ENCODE data around the gene LRRC10B. TPM values are rescaled to one million over a fixed set of nuclear protein-coding genes. Genes with fewer than 3 reads are reported as not detected.
A peak's percentile ranks its signal among the peaks of the same experiment; 100 is the strongest.

Gene LRRC10B
- total RNA-seq, 1 donor from 2014 or later, result 0.12 TPM

DNA sequence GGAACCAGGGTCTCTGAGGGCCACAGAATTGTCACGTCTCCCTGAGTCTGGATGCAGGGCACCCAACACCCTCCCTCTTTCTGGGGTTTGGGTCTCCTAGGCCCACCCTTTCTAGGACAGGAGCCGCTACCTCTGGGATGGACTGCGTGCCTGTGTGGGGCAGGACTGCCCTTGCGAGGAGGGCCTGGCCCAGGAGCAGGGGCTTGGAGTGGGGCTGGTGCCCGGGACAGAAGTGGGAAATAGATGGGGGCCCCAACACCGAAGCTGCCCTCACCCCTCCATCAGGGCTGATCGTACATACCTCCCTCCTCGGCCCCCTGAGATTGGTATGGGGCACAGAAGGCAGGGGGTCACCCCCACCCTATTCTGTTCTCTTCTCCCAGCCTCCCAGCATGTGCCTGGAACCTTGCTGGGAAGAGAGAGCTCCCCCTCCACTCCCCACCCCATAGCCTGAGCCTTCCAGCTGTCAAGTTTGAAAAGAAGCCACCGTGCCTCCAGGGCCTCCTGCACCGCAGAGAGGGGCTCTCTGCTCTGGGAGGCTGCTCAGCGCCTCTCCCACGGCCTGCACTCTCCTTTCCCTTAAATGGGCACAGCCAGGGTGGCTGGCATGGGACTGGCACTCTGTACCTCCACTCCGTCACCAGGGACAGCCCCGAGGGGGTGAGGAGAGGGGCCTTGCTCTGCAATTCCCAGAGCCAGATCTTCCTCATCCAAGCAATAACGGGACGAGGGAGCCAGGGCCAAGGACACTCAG lies 1.8 kb downstream of the LRRC10B start:
- no peak for ATAC-seq

DNA sequence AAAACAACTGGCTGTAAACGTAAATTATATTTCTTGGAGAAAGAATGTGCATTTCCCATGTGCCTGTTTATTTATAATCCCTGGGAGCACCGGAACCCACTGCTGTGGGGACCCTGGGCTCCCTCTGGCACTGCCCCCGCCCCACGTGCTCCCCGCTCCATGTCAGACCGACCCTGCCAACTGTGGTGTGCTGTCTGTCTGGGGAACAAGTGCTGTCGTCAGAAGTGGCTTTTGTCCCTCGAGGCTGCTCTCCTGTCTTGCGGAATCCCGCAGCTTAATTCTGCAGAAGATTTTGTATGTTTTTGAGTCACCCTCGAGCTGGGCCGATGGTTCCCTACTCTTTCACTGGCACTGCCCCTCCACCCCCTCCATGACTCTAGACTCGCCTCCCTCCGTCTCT lies 2.4 kb downstream of the LRRC10B start:
- no peak for ATAC-seq

DNA sequence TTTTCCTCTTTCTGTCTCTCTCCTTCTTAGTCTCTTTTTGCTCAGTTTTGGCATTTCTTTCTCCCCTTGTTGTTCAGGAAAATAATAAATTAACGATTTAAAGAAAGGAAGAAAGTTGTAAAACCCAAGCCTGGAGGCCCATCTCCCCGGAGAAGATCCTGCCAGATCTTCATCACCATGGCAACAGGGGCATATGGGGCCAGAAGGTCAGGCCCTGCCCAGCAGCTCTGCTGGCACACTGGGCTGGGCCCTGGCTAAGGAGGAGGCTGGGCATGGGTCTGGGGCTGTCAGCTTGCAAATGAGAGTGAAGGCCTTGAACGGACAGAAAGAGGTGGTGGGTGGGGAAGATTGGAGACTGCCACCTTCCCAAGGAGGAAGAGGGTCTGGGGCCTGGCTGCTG lies 2.8 kb downstream of the LRRC10B start:
- ATAC-seq, result no peak

DNA sequence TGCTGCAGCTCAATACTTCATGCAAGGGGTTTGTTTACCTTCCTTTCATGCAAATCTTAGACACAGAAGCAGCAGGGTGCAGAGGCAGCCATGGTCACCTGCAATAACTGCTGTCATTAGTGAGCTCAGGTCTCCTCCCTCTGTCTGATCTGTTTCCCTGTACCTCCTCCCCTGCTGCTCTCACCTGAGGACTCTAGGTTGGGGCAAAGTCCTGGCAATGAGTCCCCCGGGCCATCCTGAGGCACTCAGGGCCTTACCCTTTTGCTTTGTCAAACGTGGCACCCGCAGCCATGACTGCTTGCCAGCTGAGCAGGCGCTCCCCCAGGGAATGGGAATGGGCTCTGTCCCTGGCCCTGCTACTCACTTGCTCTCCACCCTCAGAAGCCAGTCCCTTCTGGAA lies 3.9 kb downstream of the LRRC10B start:
- no peak for ATAC-seq

DNA sequence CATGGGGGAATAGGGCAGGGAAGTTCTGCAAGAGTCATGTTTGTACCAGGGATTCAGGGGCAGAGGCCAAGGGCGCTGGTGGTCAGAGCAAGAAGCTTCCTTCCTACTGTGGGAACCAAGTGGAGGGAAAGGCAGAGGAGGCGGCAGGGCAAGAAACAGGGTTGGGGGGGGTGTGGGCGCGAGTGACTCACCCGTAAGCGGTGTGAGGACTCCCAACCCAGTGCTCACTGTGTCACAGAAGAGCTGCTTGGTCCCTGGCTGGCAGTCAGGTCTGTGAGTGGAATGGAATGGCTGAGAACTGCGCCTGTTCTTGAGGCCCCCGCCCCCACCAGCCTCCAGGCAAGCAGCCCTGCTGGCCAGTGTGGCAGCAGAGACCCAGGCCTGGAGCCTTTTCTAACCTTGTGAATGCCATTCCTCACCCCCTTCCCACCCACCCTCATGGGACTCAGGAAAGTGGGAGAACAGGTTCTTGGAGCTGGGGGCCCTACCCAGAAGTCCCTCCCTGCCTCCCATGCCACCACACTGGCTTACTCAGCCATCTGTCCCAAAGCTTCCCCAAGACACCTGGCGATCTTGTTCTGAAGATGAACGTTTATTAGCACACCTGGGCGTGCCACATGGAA lies 4.7 kb downstream of the LRRC10B start:
- no peak for ATAC-seq

DNA sequence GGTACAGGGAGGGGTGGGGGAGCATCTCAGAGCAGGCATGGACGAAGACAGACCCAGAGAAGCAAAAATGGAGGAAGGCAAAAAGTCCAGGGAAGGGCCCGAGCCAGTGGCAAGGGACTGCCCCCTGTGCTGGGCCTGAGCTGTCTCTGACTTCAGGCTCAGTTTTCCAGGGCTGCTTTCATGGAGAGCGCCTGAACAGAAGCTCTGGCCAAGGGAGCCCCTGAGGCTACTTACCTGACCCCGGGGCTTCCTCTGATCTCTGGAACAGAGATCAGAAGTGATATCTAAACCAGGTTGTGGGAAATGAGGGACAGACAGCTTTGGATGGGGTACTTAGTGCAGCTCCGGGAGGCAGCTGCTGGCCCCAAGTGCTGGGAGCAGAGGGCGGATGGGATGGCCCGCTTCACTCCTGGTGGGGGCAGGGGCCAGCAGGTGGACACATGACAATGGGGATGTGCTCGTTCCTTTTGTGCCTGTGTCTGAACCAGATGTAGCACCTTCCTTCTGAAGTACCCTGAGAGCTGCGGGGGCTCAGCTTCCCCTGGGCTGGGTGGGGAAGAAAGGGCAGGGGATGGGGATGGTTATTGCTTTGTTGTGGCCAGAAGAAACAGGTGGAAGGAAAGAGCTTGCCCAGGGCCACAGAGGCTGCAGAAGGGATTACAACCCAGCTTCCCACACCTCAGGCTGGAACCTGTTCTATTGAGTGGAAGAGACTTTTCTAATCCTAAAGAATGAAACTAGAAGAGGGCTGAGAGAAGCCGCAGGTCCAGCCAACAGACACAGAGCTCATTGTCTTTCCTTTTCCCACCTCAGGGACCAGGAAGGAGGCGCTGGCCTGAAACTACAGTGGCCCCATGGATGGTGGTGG lies 5.7 kb downstream of the LRRC10B start:
- ATAC-seq, result no peak

DNA sequence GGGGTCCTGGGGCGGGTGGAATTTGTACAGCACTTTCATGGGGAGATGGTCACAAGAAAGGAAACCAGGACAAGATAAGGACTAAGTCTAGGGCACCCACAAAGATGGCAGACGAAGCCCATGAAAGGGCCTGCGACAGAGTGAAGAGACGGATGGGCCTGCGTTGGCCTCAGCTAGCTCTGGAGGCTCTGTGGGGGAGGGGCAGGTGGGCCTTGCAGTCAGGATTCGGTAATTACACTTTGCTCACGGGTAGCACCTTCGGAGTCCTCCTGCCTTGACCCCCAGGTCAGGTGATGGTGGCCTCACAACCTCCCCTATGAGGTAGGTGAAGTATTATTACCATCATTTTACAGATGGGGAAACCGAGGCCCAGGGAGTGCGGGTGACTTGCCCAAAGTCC lies 7.1 kb downstream of the LRRC10B start:
- no peak for ATAC-seq

DNA sequence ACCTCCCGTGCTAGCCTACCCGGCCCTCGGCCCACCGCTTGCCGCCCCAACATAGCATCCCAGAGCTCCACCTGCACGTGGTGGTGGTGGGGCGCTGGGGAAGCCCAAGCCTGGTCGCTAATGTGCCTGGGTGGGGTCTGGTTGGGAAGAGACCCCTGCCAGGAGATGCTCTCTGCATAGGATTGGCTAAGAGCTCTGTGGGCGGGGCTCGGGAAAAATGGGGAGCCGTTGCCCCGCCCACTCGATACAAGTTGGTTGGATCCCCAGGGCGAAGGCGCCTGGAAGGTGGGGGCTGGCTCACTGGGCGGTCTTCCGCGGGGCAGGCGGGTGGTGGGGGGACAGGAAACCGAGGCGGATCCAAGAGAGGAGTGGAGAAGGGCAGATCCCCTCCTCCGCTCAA lies 7.6 kb downstream of the LRRC10B start:
- ATAC-seq, result no peak

DNA sequence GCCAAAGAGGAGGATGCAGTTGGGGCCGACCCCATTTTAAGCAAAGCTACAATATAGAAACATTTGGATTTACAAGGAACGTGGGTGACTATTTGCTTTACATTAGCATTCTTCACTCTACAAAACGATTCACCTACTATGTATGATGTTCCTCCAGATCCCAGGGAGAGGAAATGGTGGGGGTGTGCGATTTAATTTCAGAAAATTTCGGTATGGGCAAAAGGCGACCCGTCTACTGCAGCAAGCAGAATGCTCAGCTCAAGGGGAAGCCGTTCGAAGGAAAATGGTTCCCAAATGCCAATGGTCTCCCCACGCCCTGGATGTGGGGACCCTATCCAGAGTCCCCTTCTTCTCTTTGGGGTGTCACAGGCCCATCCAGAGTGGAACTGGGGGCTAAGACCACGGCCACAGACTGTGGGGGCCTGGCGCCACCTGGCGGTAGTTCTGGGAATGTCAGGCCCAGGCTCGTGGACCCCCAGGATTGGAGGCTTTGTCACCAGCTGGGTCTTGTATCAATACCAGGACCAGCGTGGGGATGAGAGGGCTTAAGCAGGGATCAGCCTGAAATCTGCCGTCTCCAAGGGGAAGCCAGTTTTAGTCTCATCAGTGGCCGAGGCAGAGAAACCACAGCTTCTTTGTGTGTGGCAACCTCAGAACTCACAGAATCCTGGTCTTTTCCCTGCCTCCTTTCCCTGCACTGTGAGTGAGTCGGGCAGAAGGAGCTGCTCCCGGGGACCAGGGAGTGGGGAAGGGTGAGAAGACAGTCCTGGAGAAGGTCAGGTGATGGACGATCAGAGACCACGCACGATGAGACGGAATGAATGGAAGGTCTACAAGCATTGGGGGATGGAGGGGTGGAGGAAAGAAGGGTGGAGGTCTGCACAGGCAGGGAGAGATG lies 8.4 kb downstream of the LRRC10B start:
- no peak for ATAC-seq

DNA sequence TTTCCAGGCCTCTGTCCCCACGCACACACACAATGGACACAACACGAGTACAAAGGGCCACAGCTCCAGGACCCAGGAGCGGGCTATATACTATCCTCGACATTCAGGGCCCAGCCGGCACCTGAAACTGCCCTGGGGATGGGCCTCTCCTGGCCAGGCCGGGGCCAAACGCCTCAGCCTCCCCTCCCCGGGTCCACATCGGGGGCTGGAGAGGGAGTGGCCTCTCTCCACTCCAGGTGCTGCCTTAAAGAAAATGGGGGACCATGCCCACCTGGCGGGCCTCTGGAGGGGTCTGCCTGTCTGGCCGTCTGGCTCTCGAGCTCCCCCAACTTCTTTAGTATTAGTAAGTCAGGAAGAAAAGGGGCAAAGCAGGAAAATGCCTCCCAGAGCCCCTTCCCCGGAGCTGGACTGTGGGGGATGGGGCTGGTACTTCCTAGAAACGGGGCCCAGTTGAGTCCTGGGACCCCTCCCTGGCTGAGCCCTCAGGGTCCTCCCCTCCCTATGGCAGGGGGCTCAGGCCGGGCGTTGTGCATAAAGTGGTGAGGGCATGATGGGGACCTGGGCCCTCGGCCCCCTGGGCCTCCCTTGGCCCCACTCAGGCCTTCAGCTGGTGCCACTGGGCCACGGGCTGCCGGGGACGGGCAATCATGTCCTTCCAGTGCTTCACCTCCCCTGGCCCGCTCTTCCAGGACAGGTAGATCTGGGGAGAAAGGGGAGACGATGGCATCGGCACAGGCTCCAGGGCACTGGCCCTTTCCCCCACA lies 9.7 kb downstream of the LRRC10B start:
- ATAC-seq, result no peak

DNA sequence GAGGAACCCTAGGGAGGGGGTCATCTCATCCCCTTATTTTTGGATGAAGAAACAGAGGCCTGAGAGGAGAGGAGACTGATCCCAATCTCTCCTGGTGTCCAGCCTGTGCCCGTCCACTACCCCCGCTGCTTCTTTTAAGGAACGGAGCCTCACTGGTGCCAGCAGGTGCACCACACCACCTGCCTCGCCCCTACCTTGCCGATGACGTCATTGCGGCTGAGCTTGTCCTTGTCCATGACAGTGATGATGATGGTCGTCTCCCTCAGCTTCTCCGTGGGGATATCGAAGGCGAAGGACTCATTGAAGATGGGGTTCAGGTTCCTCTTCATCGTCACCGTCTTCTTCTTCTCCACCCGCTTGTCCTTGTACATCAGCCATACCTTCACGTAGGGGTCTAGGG lies 14.3 kb downstream of the LRRC10B start:
- ATAC-seq, result no peak

DNA sequence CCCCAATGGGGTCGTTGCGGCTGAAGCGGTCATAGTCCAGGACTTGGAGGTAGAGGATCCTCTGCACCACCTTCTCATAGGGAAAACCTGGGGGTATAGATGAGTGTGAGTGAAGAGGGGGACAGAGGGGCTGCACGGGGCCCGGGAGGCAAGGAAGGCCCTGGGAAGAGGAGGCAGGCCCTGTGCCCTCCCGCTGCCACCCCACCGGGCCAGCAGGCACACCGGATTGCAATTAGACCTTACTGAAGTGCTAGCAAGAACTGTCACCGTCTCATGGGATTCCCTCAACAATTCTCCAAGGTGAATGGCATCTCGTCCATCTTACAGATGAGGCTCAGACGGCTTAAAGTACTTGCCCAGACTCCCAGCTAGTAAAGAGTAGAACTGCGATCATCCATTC lies 15.9 kb downstream of the LRRC10B start:
- no peak for ATAC-seq

DNA sequence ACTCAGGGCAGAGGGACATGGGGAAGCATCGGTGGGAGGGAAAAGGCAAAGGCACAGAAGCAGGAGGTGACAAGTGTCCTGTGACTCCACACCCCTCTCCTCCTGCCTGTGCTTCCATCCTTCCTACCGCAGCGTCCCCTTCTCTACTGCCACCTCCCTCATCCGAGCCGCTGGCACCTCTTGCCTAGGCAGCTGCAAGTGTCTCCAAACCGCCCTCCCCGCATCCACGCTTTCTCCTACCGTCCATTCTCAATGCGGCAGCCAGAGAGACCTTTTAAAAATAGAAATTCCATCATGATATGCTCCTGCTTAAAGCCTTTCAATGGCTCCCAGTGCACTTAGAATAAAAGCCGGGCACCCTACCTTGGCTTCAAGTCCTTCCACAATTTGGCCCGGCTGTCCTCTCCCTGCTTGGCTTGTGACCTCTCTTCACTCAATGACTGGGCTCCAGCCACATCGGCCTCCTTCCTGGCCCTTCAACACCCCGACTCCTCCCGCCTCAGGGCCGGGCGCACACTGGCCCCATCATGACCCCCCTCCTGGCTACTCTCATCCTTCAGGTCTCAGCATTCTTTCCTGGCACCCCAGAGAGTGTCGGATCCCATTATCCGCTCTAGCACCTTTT lies 16.5 kb downstream of the LRRC10B start:
- ATAC-seq, result no peak

DNA sequence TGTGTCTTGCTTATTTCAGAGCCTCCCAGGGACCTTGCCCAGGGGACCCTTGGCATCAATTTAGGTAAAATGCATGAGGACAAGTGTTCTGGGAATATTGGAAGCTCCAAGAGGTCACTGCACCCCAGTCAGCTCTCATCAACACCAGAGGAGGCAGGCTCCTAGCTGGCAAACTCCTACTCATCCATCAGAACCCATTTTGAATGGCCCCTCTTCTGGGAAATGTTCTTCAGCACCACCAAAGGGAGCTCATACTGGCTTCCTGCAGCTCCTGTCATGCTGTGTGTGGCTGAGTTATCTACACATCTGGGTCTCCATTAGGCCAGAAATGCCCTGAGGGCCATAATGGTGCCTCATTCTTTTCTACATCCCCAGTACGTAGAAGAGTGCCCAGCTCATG lies 17.7 kb downstream of the LRRC10B start:
- no peak for ATAC-seq

DNA sequence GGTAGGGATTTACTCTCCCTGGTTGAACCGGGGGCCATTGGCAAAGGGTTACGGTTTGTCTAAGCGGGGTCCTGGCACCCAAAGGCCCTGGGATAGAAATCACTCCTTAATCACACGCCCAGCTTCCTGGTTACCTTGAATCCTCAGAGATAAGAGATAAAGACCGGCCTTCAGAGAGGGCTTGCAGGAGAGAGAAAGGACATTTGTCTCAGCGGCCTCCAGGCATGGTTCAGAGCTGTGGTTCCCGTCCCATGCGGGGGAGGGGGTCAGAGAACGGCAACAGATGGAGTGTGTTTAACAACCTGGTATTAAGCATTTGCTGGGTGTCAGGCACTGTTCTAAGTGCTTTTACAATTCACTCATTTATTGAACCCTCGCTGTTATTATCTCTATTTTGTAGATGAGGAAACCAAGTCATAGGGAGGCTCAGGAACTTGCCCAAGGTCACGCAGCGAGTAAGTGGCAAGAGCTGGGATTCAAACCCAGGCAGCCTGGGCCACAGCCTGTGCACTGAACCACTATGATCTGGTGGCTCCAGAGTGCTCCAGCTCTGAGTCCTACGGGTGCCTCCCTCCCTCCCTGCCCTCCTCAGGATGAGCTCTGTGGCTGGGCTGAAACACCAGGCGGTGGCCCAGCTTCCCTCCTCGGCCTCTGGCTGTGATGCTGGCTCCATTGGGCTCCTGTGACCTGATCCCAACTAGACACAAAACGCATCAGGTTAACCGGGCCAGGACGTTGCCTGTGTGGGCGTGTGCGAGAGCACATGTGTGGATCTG lies 18.6 kb downstream of the LRRC10B start:
- no peak for ATAC-seq

DNA sequence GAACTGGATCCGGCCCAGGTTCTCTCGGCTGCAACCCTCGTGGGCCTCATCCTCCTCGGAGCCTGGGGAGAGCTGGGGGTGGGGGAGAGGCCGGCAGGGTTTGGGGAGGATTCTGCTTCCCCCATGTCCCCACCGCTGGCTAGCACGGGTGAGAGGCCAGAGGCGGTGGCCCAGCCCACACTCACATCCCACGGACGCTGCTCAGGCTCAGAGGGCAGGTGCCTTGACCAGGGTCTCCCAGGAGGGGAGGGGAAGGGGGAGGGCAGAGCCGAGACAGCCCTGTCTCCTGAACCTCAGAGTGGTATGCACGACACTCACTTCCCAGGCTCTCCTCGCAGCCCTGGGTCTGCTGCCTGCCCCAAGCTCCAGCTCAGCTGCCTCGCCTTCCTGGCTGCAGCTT lies 19.6 kb downstream of the LRRC10B start:
- ATAC-seq, result no peak

DNA sequence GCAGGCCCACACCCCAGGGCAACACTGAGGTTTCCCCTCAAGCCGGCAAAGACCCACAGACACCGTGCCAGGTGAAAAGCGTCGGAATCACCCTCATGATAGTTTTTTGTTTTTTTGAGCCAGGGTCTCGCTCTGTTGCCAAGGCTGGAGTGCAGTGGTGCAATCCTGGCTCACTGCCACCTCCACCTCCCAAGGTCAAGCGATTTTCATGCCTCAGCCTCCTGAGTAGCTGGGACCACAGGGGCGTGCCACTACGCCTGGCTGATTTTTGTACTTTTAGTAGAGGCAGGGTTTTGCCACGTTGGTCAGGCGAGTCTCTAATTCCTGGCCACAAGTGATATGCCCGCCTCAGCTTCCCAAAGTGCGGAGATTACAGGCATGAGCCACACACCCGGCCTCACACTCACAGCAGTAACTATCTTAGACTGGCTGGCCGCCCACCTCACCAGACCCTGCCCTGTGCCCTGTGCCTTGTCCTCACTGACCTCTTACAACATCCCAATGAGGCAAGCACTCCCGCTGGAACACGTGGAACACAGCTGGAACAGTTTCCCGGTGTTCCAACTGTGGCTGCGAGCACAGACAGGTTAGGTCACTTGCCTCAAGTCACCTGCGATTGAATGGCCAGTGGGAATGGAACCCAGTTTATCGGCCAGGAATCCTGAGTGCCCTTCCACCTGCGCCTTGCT lies 21.1 kb downstream of the LRRC10B start:
- ATAC-seq, result no peak

DNA sequence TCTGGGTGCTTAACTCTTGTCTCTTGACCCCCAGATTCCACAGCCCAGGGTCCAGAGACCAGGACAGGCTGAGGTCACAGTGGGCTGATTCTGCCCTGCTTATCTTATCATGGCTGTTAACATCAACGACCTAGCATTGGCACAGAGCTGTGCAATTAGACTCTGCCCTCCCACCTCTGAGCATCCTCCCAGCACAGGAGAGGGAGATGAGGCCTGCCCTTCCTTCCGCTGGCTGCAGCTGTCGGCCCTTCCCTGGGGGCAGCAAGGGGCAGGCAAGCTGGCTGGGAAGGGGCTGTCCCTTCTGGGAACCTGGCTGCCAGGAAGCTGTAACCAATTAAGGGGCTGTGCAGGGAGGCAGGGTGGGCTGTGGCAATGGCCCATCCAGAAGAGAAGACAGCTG lies 22.5 kb downstream of the LRRC10B start:
- ATAC-seq, result no peak

DNA sequence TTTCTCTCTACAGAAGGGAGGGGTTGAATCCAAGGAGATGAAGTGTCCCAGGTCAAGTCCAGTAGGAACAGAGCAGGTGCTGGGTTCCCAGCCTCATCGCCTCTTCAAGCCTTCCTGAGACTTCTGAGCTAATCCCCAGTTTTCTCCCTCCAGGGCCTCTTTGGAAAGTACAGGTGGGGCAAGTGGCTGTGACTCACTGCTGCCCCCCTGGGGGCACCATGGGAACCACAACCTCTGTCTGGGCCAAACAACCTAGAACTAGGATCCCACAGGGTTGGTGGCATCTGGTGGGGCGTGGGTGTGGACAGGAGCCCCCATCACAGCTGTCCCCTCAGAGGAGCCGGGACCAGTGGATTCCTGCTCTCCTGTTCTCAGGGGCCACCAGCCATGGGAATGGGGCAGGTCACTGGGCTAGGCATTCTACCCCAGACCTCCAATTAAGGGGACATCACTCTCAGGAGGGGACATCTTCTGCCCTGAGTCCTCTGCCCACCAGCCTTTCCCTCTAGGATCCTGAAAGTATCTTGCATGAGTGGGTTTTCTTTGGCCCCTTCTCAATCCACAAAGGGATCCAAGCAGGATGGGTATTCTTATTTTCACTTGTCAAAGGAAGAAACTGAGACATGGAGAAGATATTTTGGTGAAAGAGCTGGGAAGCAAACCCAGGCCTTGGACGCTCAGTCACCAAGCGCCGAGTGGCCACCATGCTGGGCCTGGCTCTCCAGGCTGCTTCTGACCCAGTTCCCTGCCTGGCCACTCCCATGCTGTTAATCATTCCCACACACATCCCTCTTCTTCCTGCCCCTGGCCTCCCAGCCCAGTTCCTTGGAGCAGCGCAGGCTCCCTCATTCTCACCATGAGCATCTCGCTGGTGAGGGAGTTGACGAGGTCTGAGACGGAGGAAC lies 23.8 kb downstream of the LRRC10B start:
- ATAC-seq, result peak; percentile 57

Measured in esophagus mucosa (tissue), 1 donor.